ENCODE data around the gene NET1. TPM values are rescaled to one million over a fixed set of nuclear protein-coding genes. Genes with fewer than 3 reads are reported as not detected.
"Not testable (repeated sequence)": the region's sequence is repeated elsewhere in the genome, so short reads cannot be mapped to it uniquely, and the experiment has no call there.

The NET1 gene
- total RNA-seq, 2 experiments from 2014 or later: 20.3 to 22.7 TPM

DNA sequence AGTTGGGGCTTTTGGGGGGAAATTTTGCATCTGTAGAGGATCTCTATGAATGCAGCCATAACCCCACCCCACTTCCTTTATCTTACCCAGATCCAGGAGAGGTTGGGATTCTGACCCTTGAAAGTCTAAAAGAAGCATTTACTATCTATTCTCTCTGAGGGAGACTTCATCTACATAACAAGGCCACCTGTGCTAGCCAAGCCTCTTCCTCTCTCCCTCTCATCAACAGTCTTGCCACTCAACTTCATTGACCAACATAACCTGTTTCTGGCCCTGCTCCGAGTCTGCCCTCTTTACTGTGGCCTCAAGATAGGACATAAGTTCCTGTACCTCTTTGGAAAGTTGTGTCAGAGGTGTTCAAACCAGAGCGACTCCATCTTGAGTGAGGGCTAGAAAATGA lies 27.1 kb upstream of the NET1 start:
- POLR2A ChIA-PET: no interaction called here
- no peaks in the 10 kb centered on the region for H3K36me3 Mint-ChIP-seq
- no peaks in the 10 kb centered on the region for H3K27me3 Mint-ChIP-seq
- H3K9me3 Mint-ChIP-seq: peaks cover 14% of the 10 kb centered on the region
- ATAC-seq (ENCODE audit: low read depth) (no peak), DNase-seq (no peak)
- no peak overlapping the region for H3K27ac Mint-ChIP-seq
- peaks cover 1% of the 10 kb centered on the region for H3K4me1 Mint-ChIP-seq
- H3K4me3 Mint-ChIP-seq: no peak overlapping the region

DNA sequence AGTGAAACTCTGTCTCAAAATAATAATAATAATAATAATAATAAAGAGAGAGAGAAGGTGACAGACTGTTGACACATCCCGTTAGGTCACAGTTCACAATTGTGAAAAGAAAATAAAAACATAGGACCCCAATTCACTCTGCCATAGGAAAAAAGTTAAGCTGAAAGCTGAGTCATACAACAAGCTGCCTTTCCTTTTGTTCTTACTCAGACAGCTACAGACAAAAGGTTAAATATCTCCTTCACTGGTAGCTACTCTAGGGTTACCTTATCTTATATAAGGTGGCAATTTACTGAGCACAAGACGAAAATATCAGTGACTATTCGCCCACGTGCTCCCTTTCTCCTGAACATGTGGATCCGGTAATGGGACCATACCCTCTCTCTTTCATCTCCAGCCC lies 25.2 kb upstream of the NET1 start:
- DNase-seq: no peak
- no peak overlapping the region for H3K27ac Mint-ChIP-seq
- POLR2A ChIA-PET: no interaction called here
- peaks cover 1% of the 10 kb centered on the region for H3K4me1 Mint-ChIP-seq
- peaks cover 28% of the 10 kb centered on the region for H3K9me3 Mint-ChIP-seq
- no peak overlapping the region for H3K4me3 Mint-ChIP-seq
- peaks cover 3% of the 10 kb centered on the region for H3K27me3 Mint-ChIP-seq
- no peaks in the 10 kb centered on the region for H3K36me3 Mint-ChIP-seq
- no peak for ATAC-seq (ENCODE audit: low read depth)

GRCh38 chr10:5390607-5391205 lies 21.7 kb upstream of the NET1 start:
- ATAC-seq (ENCODE audit: low read depth) (no peak), DNase-seq (no peak)
- H3K4me1 Mint-ChIP-seq: no peaks in the 10 kb centered on the region
- POLR2A ChIA-PET: no interaction called here
- H3K27ac Mint-ChIP-seq: no peak overlapping the region
- H3K27me3 Mint-ChIP-seq: peaks cover 3% of the 10 kb centered on the region
- H3K36me3 Mint-ChIP-seq: no peaks in the 10 kb centered on the region
- no peak overlapping the region for H3K4me3 Mint-ChIP-seq
- peaks cover 32% of the 10 kb centered on the region for H3K9me3 Mint-ChIP-seq

DNA sequence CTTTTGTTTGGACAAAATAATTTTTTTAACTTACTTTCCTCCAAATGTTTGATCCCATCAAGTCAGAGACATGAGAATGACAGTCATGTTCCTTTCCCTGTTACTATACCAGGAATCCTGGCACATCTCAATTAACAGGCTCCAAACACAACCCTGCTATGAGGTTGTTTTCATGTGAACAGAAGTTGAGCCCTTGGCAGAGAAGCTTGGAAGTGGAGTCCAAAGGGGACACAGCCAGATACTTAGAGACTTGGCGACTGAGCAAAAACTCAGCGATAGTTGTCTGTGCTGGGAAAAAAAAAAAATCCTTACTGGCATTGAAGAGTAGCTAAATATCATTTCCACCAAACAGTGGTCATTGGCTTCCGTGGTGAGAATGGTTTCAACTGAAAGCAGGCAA lies 20.6 kb upstream of the NET1 start:
- Mint-ChIP-seq H3K36me3 (no peaks in the 10 kb centered on the region), H3K27ac (no peak overlapping the region), H3K4me1 (no peaks in the 10 kb centered on the region), H3K4me3 (no peak overlapping the region), H3K27me3 (peaks cover 3% of the 10 kb centered on the region), H3K9me3 (peaks cover 32% of the 10 kb centered on the region)
- ATAC-seq (ENCODE audit: low read depth): no peak
- no peak for DNase-seq
- POLR2A ChIA-PET: no interaction called here

- Mint-ChIP-seq H3K4me3 (no peak overlapping the region), H3K36me3 (no peaks in the 10 kb centered on the region), H3K27me3 (peaks cover 5% of the 10 kb centered on the region), H3K27ac (no peak overlapping the region), H3K4me1 (no peaks in the 10 kb centered on the region), H3K9me3 (peaks cover 28% of the 10 kb centered on the region)
- ATAC-seq (ENCODE audit: low read depth) (no peak), DNase-seq (no peak)
- POLR2A ChIA-PET: no interaction called here
These were observed 18.8 kb upstream of the NET1 start for GRCh38 chr10:5393529-5393928.

GRCh38 chr10:5395168-5395567 lies 17.2 kb upstream of the NET1 start:
- Mint-ChIP-seq H3K4me3 (no peak overlapping the region), H3K36me3 (no peaks in the 10 kb centered on the region), H3K27ac (no peak overlapping the region), H3K4me1 (no peaks in the 10 kb centered on the region), H3K9me3 (peaks cover 18% of the 10 kb centered on the region), H3K27me3 (peaks cover 7% of the 10 kb centered on the region)
- POLR2A ChIA-PET: no interaction called here
- ATAC-seq (ENCODE audit: low read depth) (no peak), DNase-seq (no peak)

DNA sequence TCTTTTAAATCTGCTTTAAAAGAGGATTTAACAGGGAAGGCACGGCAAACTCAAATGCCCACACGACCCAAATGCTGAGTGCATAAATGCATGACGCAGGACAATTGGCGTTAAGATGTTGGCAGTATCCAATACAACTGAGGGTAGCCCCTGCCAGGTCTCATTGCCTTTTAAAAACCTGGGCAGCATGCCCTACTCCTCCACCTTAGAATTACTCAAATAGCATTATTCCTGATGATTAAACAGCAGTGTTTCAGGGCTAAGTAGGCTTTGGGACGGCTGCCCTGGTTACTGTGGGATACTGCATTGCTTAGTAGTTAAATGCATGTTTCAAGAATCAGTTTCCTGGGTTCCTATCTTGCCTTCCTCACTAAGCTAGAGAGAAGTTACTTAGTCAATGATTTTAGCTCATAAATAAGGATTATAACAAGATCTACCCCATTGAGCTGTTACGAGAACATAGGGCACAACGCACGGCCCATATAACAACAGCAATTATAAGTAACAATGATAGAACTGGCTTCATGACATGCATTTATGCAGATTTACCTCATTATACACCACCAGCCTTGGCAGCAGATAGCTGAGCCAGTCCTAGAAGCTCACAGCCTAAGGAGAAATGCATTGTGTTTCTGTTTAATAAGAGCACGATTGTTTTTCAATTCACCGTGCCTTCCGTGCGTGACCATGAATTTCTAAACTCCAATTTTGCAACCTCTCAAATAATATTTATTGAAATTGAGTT lies 15.6 kb upstream of the NET1 start:
- peaks cover 7% of the 10 kb centered on the region for H3K9me3 Mint-ChIP-seq
- no peak for ATAC-seq (ENCODE audit: low read depth)
- no peaks in the 10 kb centered on the region for H3K36me3 Mint-ChIP-seq
- DNase-seq: no peak
- H3K4me1 Mint-ChIP-seq: no peaks in the 10 kb centered on the region
- H3K27me3 Mint-ChIP-seq: peaks cover 9% of the 10 kb centered on the region
- H3K4me3 Mint-ChIP-seq: no peak overlapping the region
- POLR2A ChIA-PET: no interaction called here
- no peak overlapping the region for H3K27ac Mint-ChIP-seq

DNA sequence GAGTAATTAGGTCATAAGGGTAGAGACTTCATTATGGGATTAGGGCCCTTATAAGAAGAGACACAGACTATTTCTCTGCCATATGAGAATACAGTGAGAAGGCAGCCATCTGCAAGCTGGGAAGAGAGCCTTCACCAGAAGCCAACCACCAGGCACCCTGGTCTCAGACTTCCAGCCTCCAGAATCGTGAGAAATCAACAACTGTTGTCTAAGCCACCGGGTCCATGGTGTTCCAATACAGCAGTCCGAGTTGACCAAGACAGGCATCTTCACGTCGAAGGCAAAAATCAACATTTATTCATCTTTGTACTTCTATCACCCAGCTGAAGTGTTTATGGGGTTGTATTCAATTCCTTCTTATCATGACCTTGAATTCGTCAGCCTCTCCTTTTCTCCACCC lies 13.0 kb upstream of the NET1 start:
- Mint-ChIP-seq H3K27me3 (peaks cover 13% of the 10 kb centered on the region), H3K4me1 (no peaks in the 10 kb centered on the region), H3K4me3 (no peak overlapping the region), H3K27ac (no peak overlapping the region), H3K36me3 (no peaks in the 10 kb centered on the region), H3K9me3 (no peaks in the 10 kb centered on the region)
- DNase-seq: no peak
- no peak for ATAC-seq (ENCODE audit: low read depth)
- POLR2A ChIA-PET: no interaction called here

GRCh38 chr10:5400468-5401240 lies 11.7 kb upstream of the NET1 start:
- no peaks in the 10 kb centered on the region for H3K9me3 Mint-ChIP-seq
- H3K36me3 Mint-ChIP-seq: no peaks in the 10 kb centered on the region
- H3K4me1 Mint-ChIP-seq: no peaks in the 10 kb centered on the region
- ATAC-seq (ENCODE audit: low read depth) (no peak), DNase-seq (no peak)
- POLR2A ChIA-PET: no interaction called here
- no peak overlapping the region for H3K4me3 Mint-ChIP-seq
- H3K27me3 Mint-ChIP-seq: peaks cover 13% of the 10 kb centered on the region
- H3K27ac Mint-ChIP-seq: no peak overlapping the region

DNA sequence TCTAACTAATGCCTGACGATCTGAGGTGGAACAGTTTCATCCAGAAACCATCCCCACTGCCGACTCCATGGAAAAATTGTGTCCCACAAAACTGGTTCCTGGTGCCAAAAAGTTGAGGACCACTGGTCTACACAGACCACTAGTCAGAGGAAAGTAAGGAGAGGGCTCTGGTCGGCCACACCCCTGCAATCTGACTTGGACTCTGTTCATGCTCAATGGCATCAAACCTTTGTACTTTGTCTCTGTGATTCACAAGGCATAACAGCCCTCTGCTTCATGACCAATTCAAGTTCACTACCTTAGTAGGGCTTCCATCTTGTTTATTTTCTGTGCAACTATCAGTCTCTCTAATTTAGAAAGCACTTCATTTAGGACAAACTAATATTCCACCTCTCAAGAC lies 9.6 kb upstream of the NET1 start:
- Mint-ChIP-seq H3K4me3 (no peak overlapping the region), H3K36me3 (no peaks in the 10 kb centered on the region), H3K4me1 (no peaks in the 10 kb centered on the region), H3K9me3 (no peaks in the 10 kb centered on the region), H3K27me3 (peaks cover 18% of the 10 kb centered on the region), H3K27ac (no peak overlapping the region)
- POLR2A ChIA-PET: no interaction called here
- ATAC-seq (ENCODE audit: low read depth): no peak
- no peak for DNase-seq

GRCh38 chr10:5404208-5405041 lies 7.9 kb upstream of the NET1 start, which contains the start of gene TUBAL3:
Gene TUBAL3 (minus strand): TSS chr10:5404828. CDS start chr10:5404792, 36 bp downstream.
- H3K36me3 Mint-ChIP-seq: no peaks in the 10 kb centered on the region
- no peaks in the 10 kb centered on the region for H3K4me1 Mint-ChIP-seq
- no peak for DNase-seq
- no peak within 1 kb of the TSS for H3K27ac Mint-ChIP-seq
- H3K4me3 Mint-ChIP-seq: no peak within 1 kb of the TSS
- POLR2A ChIA-PET: no interaction called here
- peaks cover 21% of the 10 kb centered on the region for H3K27me3 Mint-ChIP-seq
- H3K9me3 Mint-ChIP-seq: peaks cover 3% of the 10 kb centered on the region
- ATAC-seq (ENCODE audit: low read depth): no peak

GRCh38 chr10:5406918-5407317 lies 5.4 kb upstream of the NET1 start:
- POLR2A ChIA-PET: no interaction called here
- ATAC-seq (ENCODE audit: low read depth) (no peak), DNase-seq (no peak)
- Mint-ChIP-seq H3K27ac (no peak overlapping the region), H3K27me3 (peaks cover 27% of the 10 kb centered on the region), H3K9me3 (peaks cover 3% of the 10 kb centered on the region), H3K36me3 (no peaks in the 10 kb centered on the region), H3K4me3 (no peak overlapping the region), H3K4me1 (no peaks in the 10 kb centered on the region)

DNA sequence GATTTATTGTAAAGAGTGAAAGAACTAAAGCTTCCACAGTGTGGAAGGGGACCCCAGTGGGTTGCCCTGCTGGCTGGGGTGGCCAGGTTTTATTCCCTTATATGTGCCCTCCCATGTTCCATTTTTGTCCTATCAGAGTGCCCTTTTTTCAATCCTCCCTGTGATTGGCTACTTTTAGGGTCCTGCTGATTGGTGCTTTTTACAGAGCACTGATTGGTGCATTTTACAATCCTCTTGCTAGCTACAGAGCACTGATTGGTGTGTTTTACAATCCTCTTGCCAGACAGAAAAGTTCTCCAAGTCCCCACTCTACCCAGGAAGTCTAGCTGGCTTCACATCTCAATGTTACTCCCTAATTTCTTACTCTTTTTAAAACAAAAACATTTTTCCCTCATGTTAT lies 1.6 kb upstream of the NET1 start:
- H3K27ac Mint-ChIP-seq; H3K36me3 Mint-ChIP-seq; H3K9me3 Mint-ChIP-seq; DNase-seq; H3K4me1 Mint-ChIP-seq; ATAC-seq (ENCODE audit: low read depth); POLR2A ChIA-PET; H3K4me3 Mint-ChIP-seq: not testable (repeated sequence)
- peaks cover 23% of the 10 kb centered on the region for H3K27me3 Mint-ChIP-seq
